NCI-H128 (cell line): ENCODE measurements around the gene ZNF362.

Experiments used
- DNase-seq: peaks from one replicate; lab custom pipeline; 2025; ENCODE audit not compliant: unreplicated experiment; lab: John Stamatoyannopoulos, UW

Gene ZNF362

DNA sequence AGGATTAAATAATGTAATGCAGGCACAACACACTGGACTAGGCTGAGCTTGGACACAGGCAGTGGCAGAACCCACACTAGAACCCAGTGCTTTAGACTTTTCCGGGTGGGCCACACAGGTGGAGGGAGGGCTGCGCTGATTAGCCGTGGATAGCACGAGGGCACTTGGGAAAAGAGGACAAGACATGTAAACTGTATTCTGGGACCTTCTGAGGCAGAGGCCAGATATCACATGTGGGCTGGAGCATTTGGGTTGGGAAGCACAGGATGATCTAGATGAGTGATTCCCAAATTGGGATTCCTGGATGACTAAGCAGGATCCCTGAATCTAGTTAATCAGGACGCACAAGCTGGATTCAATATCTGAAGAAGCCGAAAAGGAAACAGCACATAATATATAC, 84.9 kb downstream of the ZNF362 start:
- DNase-seq, result no peak

DNA sequence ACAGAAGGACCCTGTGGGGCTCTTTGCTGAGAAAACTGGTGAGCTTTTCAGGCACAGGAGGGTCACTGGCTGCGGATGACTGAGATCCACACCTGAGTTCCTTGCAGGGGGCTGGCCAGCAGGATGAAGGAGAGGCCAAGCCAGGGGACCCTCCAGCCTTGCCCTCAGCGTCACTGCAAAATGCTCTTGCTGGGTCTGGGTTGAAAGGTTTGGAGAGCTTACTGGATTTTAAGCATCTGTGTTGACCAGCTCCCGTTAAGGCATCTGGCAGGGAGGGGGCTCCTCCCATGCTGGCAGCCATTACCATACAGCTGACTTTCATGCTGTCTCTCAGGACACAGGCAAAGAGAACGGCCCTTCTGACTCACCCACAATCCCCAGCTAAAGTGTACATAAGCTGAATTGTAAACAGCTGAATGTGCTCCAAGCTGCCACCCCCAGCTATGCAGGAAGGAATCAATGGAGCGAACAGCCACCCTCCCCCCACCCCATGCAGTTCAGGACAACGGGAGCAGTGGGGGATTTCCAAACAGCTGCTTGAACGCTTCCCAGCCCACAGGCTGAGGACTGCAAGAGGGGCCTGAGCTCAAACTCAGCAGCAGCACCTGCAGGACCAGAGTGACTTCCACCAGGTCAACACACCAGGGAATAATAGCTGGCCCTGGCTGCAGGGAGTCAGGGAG, 85.9 kb downstream of the ZNF362 start:
- peak; percentile 90 for DNase-seq

DNA sequence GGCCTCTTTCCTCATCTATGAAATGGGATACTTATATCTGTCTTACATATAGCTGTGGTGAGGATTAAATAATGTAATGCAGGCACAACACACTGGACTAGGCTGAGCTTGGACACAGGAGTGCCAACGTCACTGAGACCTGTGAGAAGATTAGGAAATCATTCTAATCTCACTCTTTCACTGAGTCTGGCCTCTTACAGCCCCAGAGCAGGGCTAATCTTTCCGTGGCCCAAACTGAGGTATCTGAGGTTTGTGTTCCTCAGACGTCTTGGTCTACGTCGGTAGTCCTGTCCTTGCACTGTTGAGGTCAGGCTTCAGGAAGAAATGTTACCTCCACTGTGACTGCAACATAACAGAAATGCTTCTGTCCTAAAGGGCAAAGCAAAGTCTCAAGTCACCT, 87.2 kb downstream of the ZNF362 start:
- DNase-seq, result no peak

DNA sequence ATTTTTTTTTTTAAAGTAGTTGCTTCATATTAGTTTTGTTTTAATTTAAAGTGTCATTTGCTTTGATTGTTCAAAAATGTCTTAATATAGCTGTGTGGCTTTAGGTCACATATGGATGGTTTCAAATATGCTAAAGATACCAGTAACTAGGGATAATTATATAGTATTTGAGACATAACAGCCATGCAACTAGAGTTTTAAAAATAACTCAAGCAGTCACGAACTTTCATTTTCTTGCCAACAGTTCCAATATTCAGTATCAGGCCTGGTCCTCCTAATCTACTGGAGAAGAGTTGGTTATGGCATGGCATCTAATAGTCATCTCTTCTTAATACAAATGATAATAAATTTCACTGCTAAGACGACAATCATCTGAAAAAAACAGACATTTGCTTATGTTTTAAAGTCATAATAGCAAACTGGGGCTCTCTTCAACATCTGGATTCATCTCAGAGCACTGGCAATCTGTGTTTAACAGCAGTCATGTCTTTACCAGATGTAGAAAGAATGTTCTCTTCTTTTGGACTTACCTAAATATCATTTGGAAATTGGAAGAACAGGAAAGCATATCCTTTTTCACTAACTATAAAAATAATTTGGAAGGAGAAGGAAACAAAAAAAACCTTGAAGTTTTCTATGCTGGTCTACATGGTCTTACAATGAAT, 88.7 kb downstream of the ZNF362 start:
- DNase-seq, result no peak

DNA sequence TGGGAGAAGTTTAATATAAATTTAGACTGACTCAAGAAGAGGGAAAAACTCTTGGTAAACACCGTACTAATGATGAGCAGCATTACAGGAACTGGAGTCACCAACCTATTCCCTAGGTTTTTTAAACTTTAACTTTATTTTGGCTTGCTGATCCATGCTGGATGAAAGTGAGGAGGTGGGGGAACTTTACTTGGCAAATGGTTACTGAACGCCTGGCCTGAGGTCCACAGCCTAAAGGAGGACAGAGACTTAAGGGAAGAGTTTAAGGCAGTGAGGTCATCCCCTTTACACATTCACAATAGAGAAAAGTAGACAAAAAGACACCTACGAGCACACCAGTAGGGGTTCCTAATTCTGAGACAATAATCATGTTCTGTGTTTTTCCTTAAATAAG, 90.2 kb downstream of the ZNF362 start:
- no peak for DNase-seq

DNA sequence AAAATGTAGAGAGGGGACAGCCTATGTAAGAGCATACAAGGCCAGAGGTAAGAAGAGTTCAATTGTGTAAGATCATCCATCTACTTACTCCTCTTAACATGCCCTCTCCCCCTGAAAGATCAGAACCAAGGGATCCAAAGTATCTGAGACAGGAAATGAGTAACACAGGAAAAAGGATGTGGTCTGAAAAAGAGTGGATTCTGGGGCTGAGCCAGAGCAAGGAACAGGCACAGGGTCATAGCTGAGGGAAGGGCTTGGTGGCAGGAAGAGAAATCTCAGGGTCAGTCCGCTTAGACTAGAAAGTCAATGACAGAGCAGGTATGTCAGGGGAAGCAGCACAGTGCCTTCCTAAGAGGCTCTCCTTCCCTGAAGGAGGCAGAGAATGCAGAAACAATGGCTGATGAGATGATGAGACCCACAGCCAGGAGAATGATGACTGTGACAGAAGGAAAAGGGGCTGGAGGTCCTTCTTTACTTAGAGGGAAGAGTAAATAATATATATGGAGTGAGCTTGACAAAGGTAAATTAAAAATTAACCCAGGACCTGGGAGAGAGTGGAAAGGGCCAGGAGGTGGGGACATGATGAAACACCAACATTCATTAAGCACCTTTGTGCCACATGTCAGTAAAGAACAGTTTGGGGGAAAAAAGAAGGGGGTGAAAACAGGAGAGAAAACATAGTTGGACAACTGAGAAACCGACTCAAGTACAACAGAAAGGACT, 90.8 kb downstream of the ZNF362 start:
- DNase-seq, result no peak

DNA sequence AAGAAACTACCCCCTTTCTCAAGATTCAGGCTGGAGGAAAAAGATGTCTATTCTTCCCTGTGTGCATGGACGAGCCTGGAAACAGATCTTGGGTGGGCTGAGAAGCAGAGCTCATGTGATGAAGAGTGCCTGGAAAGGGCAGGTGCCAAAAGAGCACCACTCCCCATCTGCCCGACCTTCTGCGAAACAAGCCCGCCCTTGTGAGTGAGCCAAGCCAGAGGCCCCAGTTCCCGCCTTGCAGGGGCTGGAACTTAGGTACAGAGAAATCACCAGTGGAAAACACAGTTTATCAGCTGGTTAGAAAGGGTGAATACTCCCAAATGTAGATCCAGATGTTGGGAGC, 91.3 kb downstream of the ZNF362 start:
- DNase-seq, result no peak

DNA sequence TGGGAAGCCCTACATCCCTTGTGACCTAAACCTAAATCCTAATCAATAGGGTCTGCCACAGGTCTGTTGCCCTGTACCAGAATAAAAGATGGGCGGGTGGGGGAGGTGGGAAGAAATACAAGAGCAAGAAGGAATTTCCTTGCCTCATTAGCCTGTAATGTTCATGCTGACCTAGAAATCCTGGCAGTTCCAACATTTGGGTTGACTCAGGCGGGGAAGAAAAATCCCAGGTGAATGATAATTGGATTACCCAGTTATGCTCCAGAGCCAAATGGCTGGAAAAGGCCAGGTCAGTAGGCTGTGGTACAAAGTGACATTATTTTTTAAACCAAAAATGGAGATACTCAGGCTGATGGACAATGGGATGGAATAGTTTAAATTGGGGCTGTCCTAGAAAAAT, 91.9 kb downstream of the ZNF362 start:
- DNase-seq, result no peak

DNA sequence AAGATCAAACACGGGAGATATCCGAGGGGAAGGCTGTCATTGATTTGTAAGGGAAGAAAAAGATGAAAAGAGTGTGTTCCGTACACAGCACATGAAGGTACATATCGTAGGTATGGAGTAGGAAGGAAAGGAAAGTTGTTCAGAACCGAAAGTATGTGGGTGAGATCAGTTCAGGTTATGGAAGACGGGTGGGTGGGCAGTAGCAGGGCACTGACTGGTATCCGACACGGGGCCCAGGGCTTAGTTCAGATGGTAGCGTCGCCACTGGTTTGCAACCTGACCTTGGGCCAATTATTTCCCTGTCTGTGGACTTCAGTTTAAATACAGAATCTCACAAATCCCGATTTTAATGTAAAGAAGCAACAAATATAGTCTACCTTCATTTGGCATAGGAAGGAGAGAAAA, 92.4 kb downstream of the ZNF362 start:
- no peak for DNase-seq

DNA sequence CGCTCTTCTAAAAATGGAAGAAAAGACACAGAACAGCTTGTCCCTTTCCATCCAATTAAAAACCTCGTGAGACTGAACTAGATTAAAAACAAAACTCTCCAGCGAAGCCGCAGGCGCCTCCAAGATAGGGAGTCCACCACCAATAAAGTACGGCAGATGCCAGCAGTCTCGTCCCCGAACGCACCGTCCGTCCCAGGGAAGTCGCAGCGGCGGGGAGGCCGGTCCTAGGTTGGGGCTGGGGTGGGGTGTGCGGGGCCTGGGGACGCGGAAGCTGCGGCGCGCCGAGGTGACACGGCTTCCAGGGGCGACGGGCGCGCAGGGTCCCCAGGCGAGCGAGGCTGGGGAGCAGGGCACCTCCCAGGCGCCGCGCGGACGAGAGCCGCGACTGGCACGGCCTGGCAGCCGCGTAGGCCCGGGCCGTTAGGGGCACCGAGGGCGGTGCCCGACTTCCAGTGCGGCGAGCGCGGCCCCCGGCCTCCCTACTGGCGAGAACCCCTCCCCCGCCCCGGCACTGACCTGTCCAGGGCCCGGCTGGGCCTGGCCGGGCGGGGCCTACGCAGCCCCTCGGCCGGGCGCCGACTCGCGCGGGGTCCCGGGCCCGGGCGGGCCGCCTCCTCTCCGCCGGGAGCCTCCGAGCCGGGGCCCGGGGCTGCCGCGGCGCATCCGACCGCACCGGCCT, 92.9 kb downstream of the ZNF362 start:
- DNase-seq, result no peak

DNA sequence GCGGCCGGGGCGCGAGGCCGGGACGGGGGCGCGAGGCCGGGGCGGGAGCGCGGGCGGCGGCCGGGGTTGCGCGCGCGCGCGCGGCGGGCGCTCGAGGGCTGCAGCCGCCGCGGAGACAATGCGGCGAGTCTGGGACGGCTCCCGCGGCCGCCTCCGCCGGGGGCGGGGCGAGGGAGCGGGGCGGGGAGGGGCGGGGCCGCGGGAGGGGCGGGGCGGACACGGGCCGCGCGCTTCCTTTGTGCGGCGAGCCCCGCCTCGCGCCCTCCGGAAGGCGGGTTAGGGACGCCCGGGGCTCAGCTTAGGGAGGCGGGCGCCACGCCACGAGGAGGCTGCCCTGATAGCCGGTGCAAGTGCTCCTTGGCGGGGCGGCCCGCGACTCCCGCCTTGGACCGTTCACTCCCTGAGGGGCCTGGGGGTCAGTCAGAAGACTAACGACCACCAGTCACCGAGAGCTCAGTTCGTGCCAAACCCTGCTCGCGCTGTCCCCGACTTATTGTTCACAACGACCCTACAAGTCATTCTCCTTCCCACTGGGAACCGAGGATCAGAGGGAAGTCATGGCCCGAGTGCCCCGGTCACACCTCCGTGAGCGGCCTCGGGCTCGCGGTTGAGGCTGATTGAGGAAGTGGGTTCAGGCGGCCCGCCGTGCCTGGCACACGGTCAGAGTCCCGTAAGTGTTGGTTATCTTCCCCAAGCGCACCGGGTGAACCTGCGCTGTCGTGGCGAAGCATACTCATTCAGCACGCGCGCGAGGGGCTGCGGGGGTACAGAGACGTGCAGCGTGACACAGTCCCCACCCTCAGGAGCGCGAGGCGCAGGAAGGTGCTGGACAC, 93.7 kb downstream of the ZNF362 start:
- DNase-seq, result peak; percentile 84
